Left ventricle myocardium inferior (tissue), 1 donor: ENCODE measurements around the gene OR5T2. TPM values are rescaled to one million over a fixed set of nuclear protein-coding genes. Genes with fewer than 3 reads are reported as not detected.
"Not testable (repeated sequence)": the region's sequence is repeated elsewhere in the genome, so short reads cannot be mapped to it uniquely, and the experiment has no call there.

Experiments
- DNase-seq: peaks from one replicate; pipeline ENCODE4 v3.0.0-alpha.2; 2020
- H3K27ac ChIP-seq: fragments of 200-600 bp; replicated peaks from 2 replicates; pipeline ENCODE4 v1.8.0; 2021
- H3K27me3 ChIP-seq: fragments of 200-600 bp; 2 replicates; pipeline ENCODE4 v1.8.0; 2021; ENCODE audit warnings: low read depth
- H3K36me3 ChIP-seq: fragments of 200-600 bp; 2 replicates; pipeline ENCODE4 v1.8.0; 2021
- H3K4me1 ChIP-seq: fragments of 200-600 bp; 2 replicates; pipeline ENCODE4 v1.8.0; 2021
- H3K4me3 ChIP-seq: fragments of 200-600 bp; 2 replicates; pipeline ENCODE4 v1.8.0; 2021; ENCODE audit warnings: mild to moderate bottlenecking, moderate library complexity
- H3K9me3 ChIP-seq: fragments of 200-600 bp; replicated peaks from 2 replicates; pipeline ENCODE4 v1.8.0; 2021
- intact Hi-C: fragments of 100-400 bp; cut with micrococcal nuclease; formaldehyde crosslinking; loops from one replicate; pipeline ENCODE4 v1.11.0; 2022
- long read RNA-seq: library from polyadenylated mRNA; unstranded; transcript quantifications from one replicate; pipeline ENCODE4 v2.0.0, GENCODE V29; 2021
- total RNA-seq: library from RNA; stranded (reverse); fragmentation: NEBNext Ultra II Directional; extraction: Animal tissue kit (Norgen Biotek cat#: 25700); gene quantifications from one replicate; pipeline ENCODE4 v1.2.1, GENCODE V29; 2021
- TF ChIP-seq, protein P1 (sequence below): fragments of 200-600 bp; IDR thresholded peaks from 2 replicates; pipeline ENCODE4 v1.8.0; 2021; ENCODE audit warnings: antibody characterized with exemption, mild to moderate bottlenecking, borderline replicate concordance
- donor health status: DM: no; HTN: yes; CAD: no; lungs with severe emphysema.

OR5T2 gene
- not detected for total RNA-seq
- long read RNA-seq = 0 reads

DNA sequence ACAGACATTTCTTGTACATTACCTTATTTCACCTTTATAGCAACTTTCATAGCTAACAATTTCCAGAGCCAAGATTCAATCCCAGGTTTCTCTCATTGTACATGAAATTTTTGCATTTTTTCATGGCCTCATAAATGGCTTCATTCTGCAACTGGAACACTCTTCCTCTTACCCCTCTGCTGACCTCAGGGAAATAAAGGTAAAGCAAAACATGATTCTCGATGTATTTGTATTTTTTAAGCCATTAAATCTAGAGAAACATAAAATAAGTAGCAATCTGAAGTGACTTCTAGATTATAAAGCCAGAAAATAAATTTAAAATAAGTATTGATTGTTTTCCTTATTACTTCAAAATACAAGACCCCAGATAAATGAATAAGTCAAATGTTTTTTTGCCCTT, at the start of gene OR5T2:
Gene OR5T2, minus strand, starts transcription at position 101 of the 400 bp plus-strand sequence. CDS start 1,193 bp downstream, outside the sequence.
- Histone ChIP-seq H3K4me1 (no peaks in the 10 kb centered on the region), H3K9me3 (peaks cover 18% of the 10 kb centered on the region), H3K27ac (no peak within 1 kb of the TSS), H3K36me3 (no peaks in the 10 kb centered on the region), H3K27me3 (no peaks in the 10 kb centered on the region), H3K4me3 (no peak within 1 kb of the TSS)
- intact Hi-C loops = no loop called here
- no peak for DNase-seq
- TF ChIP-seq, protein P1, sequence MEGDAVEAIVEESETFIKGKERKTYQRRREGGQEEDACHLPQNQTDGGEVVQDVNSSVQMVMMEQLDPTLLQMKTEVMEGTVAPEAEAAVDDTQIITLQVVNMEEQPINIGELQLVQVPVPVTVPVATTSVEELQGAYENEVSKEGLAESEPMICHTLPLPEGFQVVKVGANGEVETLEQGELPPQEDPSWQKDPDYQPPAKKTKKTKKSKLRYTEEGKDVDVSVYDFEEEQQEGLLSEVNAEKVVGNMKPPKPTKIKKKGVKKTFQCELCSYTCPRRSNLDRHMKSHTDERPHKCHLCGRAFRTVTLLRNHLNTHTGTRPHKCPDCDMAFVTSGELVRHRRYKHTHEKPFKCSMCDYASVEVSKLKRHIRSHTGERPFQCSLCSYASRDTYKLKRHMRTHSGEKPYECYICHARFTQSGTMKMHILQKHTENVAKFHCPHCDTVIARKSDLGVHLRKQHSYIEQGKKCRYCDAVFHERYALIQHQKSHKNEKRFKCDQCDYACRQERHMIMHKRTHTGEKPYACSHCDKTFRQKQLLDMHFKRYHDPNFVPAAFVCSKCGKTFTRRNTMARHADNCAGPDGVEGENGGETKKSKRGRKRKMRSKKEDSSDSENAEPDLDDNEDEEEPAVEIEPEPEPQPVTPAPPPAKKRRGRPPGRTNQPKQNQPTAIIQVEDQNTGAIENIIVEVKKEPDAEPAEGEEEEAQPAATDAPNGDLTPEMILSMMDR = no peak

DNA sequence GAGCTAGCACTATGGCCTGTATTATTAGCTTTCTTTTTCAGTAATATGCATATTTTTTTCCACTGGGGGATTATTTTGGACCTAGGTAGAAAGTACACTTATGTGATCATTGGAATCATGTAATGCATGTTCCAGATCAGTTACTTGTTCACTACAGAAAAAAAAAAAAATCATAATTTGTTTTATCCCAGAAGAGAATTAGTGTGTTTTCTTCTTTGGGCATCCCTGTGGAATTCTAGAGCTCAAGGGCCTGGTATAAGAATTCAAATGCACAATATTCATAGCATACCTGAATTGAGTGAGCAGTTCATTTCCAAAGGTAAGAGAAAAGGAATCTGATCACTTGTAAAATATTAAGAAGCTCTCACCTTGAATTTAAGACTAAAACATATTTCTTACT, 39.8 kb upstream of the OR5T2 start, which contains the start of gene OR5T1:
Gene OR5T1, plus strand, starts transcription at position 301 of the 400 bp plus-strand sequence. CDS start 1,485 bp downstream, outside the sequence.
- peaks cover 19% of the 10 kb centered on the region for H3K9me3 ChIP-seq
- no peaks in the 10 kb centered on the region for H3K27me3 ChIP-seq
- no peaks in the 10 kb centered on the region for H3K36me3 ChIP-seq
- intact Hi-C loops = no loop called here
- no peaks in the 10 kb centered on the region for H3K4me1 ChIP-seq
- no peak within 1 kb of the TSS for H3K27ac ChIP-seq
- no peak for DNase-seq
- H3K4me3 ChIP-seq = no peak within 1 kb of the TSS
- TF ChIP-seq, protein P1 = no peak

DNA sequence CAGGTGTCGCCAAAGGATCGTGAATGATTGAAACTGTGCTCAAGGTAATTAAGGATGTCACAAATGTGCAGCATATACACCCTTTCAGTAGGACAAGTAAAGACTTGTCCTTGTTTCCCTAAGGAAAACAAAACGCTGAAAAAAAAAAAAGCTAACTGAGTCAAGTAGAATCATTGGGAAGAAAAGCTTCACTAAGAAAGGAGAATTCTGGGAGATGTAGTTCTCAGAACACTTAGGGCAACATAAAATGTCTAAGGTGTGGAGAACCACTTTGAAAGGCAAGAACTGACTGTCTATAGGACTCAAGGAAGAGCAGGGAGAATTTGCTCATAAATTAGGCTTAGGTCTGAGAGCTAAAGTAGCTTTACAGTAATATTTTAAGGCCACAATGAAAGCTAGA, 37.0 kb upstream of the OR5T2 start:
- H3K4me1 ChIP-seq = no peaks in the 10 kb centered on the region
- H3K27ac ChIP-seq = no peak overlapping the region
- DNase-seq = no peak
- no peaks in the 10 kb centered on the region for H3K27me3 ChIP-seq
- peaks cover 39% of the 10 kb centered on the region for H3K9me3 ChIP-seq
- H3K4me3 ChIP-seq = no peak overlapping the region
- intact Hi-C loops = no loop called here
- TF ChIP-seq, protein P1 = no peak
- H3K36me3 ChIP-seq = no peaks in the 10 kb centered on the region

DNA sequence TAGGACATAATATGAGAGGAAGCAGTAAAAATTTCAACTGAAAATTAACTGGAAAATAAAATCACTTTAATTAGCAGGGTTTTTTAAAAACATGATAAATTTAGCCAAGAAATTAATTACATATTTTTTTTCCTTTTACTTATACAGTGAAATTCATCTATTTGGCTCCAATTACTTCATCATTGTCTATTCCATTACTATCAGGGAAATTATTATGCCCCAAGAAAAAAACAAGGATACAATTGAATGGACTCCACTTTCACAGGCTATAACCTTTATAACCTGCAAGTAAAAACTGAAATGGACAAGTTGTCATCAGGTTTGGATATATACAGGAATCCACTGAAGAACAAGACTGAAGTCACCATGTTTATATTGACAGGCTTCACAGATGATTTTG, 17.9 kb upstream of the OR5T2 start, which contains the start of gene OR5T3:
Gene OR5T3, plus strand, starts transcription at position 301 of the 400 bp plus-strand sequence. Its CDS starts 0 bp downstream, at position 301.
- Histone ChIP-seq H3K36me3 (no peaks in the 10 kb centered on the region), H3K27ac (no peak within 1 kb of the TSS), H3K27me3 (no peaks in the 10 kb centered on the region), H3K4me3 (no peak within 1 kb of the TSS), H3K4me1 (no peaks in the 10 kb centered on the region), H3K9me3 (peaks cover 12% of the 10 kb centered on the region)
- DNase-seq = no peak
- TF ChIP-seq, protein P1 = no peak
- intact Hi-C loops = no loop called here

DNA sequence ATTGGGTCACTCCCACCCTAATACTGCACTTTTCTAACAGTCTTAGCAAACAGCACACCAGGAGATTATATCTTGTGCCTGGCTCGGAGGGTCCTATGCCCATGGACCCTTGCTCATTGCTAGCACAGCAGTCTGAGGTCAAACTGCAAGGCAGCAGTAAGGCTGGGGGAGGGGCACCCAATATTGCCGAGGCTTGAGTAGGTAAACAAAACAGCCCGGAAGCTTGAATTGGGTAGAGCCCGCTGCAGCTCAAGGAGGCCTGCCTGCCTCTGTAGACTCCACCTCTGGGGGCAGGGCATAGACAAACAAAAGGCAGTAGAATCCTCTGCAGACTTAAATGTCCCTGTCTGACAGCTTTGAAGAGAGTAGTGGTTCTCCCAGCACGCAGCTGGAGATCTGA, 14.3 kb downstream of the OR5T2 start:
- H3K4me3 ChIP-seq, DNase-seq, H3K36me3 ChIP-seq, H3K27me3 ChIP-seq, H3K4me1 ChIP-seq, intact Hi-C loops, H3K27ac ChIP-seq: not testable (repeated sequence)
- peaks cover 49% of the 10 kb centered on the region for H3K9me3 ChIP-seq

DNA sequence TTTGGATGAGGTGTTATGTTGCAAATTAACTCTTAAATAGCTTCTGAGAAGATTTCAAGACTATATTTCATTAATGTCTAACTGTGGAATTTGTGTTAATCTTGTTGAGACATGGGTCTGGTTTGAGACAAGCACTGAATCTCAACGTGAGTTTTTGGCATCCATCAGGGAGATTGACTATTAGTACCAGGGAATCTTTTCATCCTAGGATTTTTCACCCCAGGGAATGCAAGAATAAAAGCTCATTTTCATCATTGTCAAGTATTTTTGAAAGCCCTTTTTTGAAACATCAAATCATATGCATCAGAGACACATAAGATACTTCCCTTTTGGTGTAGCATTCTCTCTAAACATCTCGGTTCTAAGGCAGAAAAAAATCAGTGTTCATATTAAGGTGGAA, 19.5 kb downstream of the OR5T2 start:
- H3K27me3 ChIP-seq = no peaks in the 10 kb centered on the region

More for the DNA sequence above, 19.5 kb downstream of the OR5T2 start:
- Histone ChIP-seq H3K36me3 (no peaks in the 10 kb centered on the region), H3K9me3 (peaks cover 31% of the 10 kb centered on the region), H3K4me1 (no peaks in the 10 kb centered on the region), H3K27ac (no peak overlapping the region), H3K4me3 (no peak overlapping the region)
- DNase-seq = no peak
- intact Hi-C loops = no loop called here
- TF ChIP-seq, protein P1 = no peak
